HepG2 (cell line): ENCODE results near the gene XRCC3. TPM values are rescaled to one million over a fixed set of nuclear protein-coding genes. Genes with fewer than 3 reads are reported as not detected.

Experiments
- DNMT1 ChIP-seq: sonication (generic); formaldehyde crosslinking; IDR thresholded peaks from 2 replicates; pipeline ENCODE4 v1.5.1; 2020; ENCODE audit warnings: mild to moderate bottlenecking, missing genetic modification reagents
- GATAD2A ChIP-seq: IDR thresholded peaks from 2 replicates; pipeline ENCODE4 v1.6.1; 2016
- GZF1 ChIP-seq: sonication (generic); formaldehyde crosslinking; IDR thresholded peaks from 2 replicates; pipeline ENCODE4 v1.5.1; 2020; ENCODE audit warnings: mild to moderate bottlenecking, missing genetic modification reagents
- HMGXB4 ChIP-seq, 2 experiments: sonication (generic) in 1 of 2; formaldehyde crosslinking in 1 of 2; IDR thresholded peaks; 2 replicates each; pipeline versions ENCODE4 v1.4.0 to v1.6.1; 2018 to 2020; ENCODE audit warnings: missing genetic modification reagents in 2 of 2, borderline replicate concordance in 1 of 2, low read depth in 1 of 2, mild to moderate bottlenecking in 1 of 2, missing biosample characterization in 1 of 2
- JUNB ChIP-seq: sonication (generic); formaldehyde crosslinking; IDR thresholded peaks from 2 replicates; pipeline ENCODE4 v1.8.0; 2022; ENCODE audit warnings: missing genetic modification reagents, mild to moderate bottlenecking, borderline replicate concordance
- KMT2B ChIP-seq: IDR thresholded peaks from 2 replicates; pipeline ENCODE4 v1.6.1; 2016; ENCODE audit warnings: missing genetic modification reagents, missing compliant biosample characterization
- MZF1 ChIP-seq: sonication (generic); formaldehyde crosslinking; IDR thresholded peaks from 2 replicates; pipeline ENCODE4 v1.8.1; 2023; ENCODE audit warnings: mild to moderate bottlenecking, missing genetic modification reagents, borderline replicate concordance
- RBM39 ChIP-seq: fragments of 200-400 bp; formaldehyde crosslinking; IDR thresholded peaks from one replicate; pipeline ENCODE4 v1.6.1; 2018; ENCODE audit warnings: antibody characterized with exemption, mild to moderate bottlenecking, low read depth, low read length; ENCODE audit not compliant: poor library complexity, severe bottlenecking
- STAG1 ChIP-seq: sonication (generic); formaldehyde crosslinking; IDR thresholded peaks from 2 replicates; pipeline ENCODE4 v1.4.0; 2020; ENCODE audit warnings: missing genetic modification reagents
- TBL1XR1 ChIP-seq: fragments of 150-350 bp; IDR thresholded peaks from 2 replicates; pipeline ENCODE4 v1.6.1; 2014; ENCODE audit warnings: borderline replicate concordance, low read length; ENCODE audit not compliant: partially characterized antibody
- ZNF382 ChIP-seq: sonication (generic); formaldehyde crosslinking; IDR thresholded peaks from 2 replicates; pipeline ENCODE4 v1.5.0; 2020; ENCODE audit warnings: missing genetic modification reagents, mild to moderate bottlenecking, borderline replicate concordance
- ZNF557 ChIP-seq: sonication (generic); formaldehyde crosslinking; IDR thresholded peaks from 2 replicates; pipeline ENCODE4 v1.4.0; 2020; ENCODE audit warnings: missing genetic modification reagents
- ZSCAN25 ChIP-seq: sonication (generic); formaldehyde crosslinking; IDR thresholded peaks from 2 replicates; pipeline ENCODE4 v1.8.0; 2022; ENCODE audit warnings: mild to moderate bottlenecking, missing genetic modification reagents
- polyA plus RNA-seq, 8 experiments: library from polyadenylated mRNA; depleted of rRNA in 3 of 8; stranded (reverse) in 7 of 8; unstranded in 1 of 8; fragments of >200 nt; fragmentation: Illumina TruSeq in 4 of 8; extraction: Trizol in 4 of 8; gene quantifications; 2 replicates each; pipeline versions ENCODE4 v1.2.1 to v1.2.3, GENCODE V29; 2011 to 2016; ENCODE audit warnings: low read depth in 4 of 8, missing spikeins in 1 of 8, mixed read lengths in 1 of 8; ENCODE audit not compliant: insufficient read depth in 1 of 8
- total RNA-seq, 5 experiments: library from RNA; depleted of rRNA; stranded (reverse); fragments of >200 nt; fragmentation: Illumina TruSeq; extraction: Trizol; gene quantifications; 2 replicates each; pipeline ENCODE4 v1.2.3, GENCODE V29; 2016; ENCODE audit warnings: low read depth in 1 of 5
- TF ChIP-seq, protein P1 (sequence below): sonication (generic); formaldehyde crosslinking; IDR thresholded peaks from 2 replicates; pipeline ENCODE4 v1.9.0; 2021; ENCODE audit warnings: mild to moderate bottlenecking, missing genetic modification reagents

Gene XRCC3
- total and polyA plus RNA-seq, 2 of the 13 experiments (the other 11 are each of a cell fraction or from before 2014, with no cell fraction given): 5.4 to 25.8 TPM

- TF ChIP-seq, protein P1, sequence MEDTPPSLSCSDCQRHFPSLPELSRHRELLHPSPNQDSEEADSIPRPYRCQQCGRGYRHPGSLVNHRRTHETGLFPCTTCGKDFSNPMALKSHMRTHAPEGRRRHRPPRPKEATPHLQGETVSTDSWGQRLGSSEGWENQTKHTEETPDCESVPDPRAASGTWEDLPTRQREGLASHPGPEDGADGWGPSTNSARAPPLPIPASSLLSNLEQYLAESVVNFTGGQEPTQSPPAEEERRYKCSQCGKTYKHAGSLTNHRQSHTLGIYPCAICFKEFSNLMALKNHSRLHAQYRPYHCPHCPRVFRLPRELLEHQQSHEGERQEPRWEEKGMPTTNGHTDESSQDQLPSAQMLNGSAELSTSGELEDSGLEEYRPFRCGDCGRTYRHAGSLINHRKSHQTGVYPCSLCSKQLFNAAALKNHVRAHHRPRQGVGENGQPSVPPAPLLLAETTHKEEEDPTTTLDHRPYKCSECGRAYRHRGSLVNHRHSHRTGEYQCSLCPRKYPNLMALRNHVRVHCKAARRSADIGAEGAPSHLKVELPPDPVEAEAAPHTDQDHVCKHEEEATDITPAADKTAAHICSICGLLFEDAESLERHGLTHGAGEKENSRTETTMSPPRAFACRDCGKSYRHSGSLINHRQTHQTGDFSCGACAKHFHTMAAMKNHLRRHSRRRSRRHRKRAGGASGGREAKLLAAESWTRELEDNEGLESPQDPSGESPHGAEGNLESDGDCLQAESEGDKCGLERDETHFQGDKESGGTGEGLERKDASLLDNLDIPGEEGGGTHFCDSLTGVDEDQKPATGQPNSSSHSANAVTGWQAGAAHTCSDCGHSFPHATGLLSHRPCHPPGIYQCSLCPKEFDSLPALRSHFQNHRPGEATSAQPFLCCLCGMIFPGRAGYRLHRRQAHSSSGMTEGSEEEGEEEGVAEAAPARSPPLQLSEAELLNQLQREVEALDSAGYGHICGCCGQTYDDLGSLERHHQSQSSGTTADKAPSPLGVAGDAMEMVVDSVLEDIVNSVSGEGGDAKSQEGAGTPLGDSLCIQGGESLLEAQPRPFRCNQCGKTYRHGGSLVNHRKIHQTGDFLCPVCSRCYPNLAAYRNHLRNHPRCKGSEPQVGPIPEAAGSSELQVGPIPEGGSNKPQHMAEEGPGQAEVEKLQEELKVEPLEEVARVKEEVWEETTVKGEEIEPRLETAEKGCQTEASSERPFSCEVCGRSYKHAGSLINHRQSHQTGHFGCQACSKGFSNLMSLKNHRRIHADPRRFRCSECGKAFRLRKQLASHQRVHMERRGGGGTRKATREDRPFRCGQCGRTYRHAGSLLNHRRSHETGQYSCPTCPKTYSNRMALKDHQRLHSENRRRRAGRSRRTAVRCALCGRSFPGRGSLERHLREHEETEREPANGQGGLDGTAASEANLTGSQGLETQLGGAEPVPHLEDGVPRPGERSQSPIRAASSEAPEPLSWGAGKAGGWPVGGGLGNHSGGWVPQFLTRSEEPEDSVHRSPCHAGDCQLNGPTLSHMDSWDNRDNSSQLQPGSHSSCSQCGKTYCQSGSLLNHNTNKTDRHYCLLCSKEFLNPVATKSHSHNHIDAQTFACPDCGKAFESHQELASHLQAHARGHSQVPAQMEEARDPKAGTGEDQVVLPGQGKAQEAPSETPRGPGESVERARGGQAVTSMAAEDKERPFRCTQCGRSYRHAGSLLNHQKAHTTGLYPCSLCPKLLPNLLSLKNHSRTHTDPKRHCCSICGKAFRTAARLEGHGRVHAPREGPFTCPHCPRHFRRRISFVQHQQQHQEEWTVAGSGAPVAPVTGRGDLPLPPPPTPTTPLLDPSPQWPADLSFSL (CRISPR knock-in tag): no peak
- TF ChIP-seq TBL1XR1 (no peak), JUNB (no peak), RBM39 (no peak), DNMT1 (CRISPR knock-in tag) (no peak), HMGXB4 (CRISPR knock-in tag; IDR thresholded peaks at IDR 0.05; ENCODE audit: borderline replicate concordance in 1 of 2, low read depth in 1 of 2) (no peak), MZF1 (CRISPR knock-in tag) (no peak), GATAD2A (CRISPR knock-in tag) (no peak), STAG1 (CRISPR knock-in tag) (no peak), GZF1 (CRISPR knock-in tag) (no peak), KMT2B (no peak), ZSCAN25 (CRISPR knock-in tag) (no peak), ZNF557 (CRISPR knock-in tag) (no peak), ZNF382 (CRISPR knock-in tag) (no peak)
Measured at GRCh38 chr14:103716091-103716801, 995 bp upstream of the XRCC3 start (continued).
